NOMO-1 treated with DMSO at 0.1 percent for 48 hours (cell line): Measurements from ENCODE around the gene NT5C2.
"Not testable (repeated sequence)": the region's sequence is repeated elsewhere in the genome, so short reads cannot be mapped to it uniquely, and the experiment has no call there.

Experiments used
- DNase-seq: peaks from one replicate; lab custom pipeline; 2025; ENCODE audit not compliant: unreplicated experiment; lab: John Stamatoyannopoulos, UW

Gene NT5C2

GRCh38 chr10:103095005-103095404, 98.1 kb downstream of the NT5C2 start:
- no peak for DNase-seq

- DNase-seq: no peak
Measured at GRCh38 chr10:103090911-103091310, 102.2 kb downstream of the NT5C2 start.

- no peak for DNase-seq
Measured at GRCh38 chr10:103089493-103089892, 103.6 kb downstream of the NT5C2 start.

GRCh38 chr10:103086799-103087198, 106.3 kb downstream of the NT5C2 start:
- no peak for DNase-seq

GRCh38 chr10:103086261-103086660, 106.8 kb downstream of the NT5C2 start:
- no peak for DNase-seq

- DNase-seq: no peak
Measured at GRCh38 chr10:103083977-103084320, 109.1 kb downstream of the NT5C2 start.

- DNase-seq: no peak
Measured at GRCh38 chr10:103083266-103083976, 109.7 kb downstream of the NT5C2 start.

- no peak for DNase-seq
Measured at GRCh38 chr10:103082683-103083082, 110.4 kb downstream of the NT5C2 start.

- DNase-seq: no peak
Measured at GRCh38 chr10:103080891-103081581, 112.0 kb downstream of the NT5C2 start.

- DNase-seq: no peak
Measured at GRCh38 chr10:103079946-103080345, 113.1 kb downstream of the NT5C2 start.

- no peak for DNase-seq
Measured at GRCh38 chr10:103079100-103079499, 114.0 kb downstream of the NT5C2 start.

- no peak for DNase-seq
Measured at GRCh38 chr10:103078676-103079075, 114.4 kb downstream of the NT5C2 start.

GRCh38 chr10:103078309-103078615, 114.8 kb downstream of the NT5C2 start:
- DNase-seq: no peak

GRCh38 chr10:103077491-103078308, 115.4 kb downstream of the NT5C2 start:
- DNase-seq: no peak

GRCh38 chr10:103077020-103077419, 116.1 kb downstream of the NT5C2 start:
- DNase-seq: no peak

GRCh38 chr10:103072891-103073290, 120.2 kb downstream of the NT5C2 start:
- no peak for DNase-seq

- no peak for DNase-seq
Measured at GRCh38 chr10:103072276-103072675, 120.8 kb downstream of the NT5C2 start.

GRCh38 chr10:103069453-103070331, 123.4 kb downstream of the NT5C2 start:
- peak; percentile 10 for DNase-seq

- no peak for DNase-seq
Measured at GRCh38 chr10:103067956-103068355, 125.1 kb downstream of the NT5C2 start.

- DNase-seq: peak; percentile 20
Measured at GRCh38 chr10:103067484-103067883, 125.6 kb downstream of the NT5C2 start.

- not testable (repeated sequence) for DNase-seq
Measured at GRCh38 chr10:103067099-103067477, 126.0 kb downstream of the NT5C2 start.
